ENCODE measurements around the gene POLR3G.

The POLR3G gene

GRCh38 chr5:90504743-90505142 lies 30.1 kb downstream of the POLR3G start:
- FAIRE-seq: no peak

GRCh38 chr5:90506221-90506620 lies 31.6 kb downstream of the POLR3G start:
- no peak for FAIRE-seq

GRCh38 chr5:90510438-90510837 lies 35.8 kb downstream of the POLR3G start:
- FAIRE-seq: no peak

- no peak for FAIRE-seq
Measured at GRCh38 chr5:90514520-90514919, 39.9 kb downstream of the POLR3G start.

- FAIRE-seq: no peak
Measured at GRCh38 chr5:90518661-90519060, 44.0 kb downstream of the POLR3G start.

GRCh38 chr5:90519081-90519480 lies 44.4 kb downstream of the POLR3G start:
- FAIRE-seq: no peak

GRCh38 chr5:90528601-90529193 lies 54.0 kb downstream of the POLR3G start:
- no peak for FAIRE-seq

- FAIRE-seq: no peak
Measured at GRCh38 chr5:90529194-90529938, 54.7 kb downstream of the POLR3G start, which contains the start of gene LYSMD3. Gene LYSMD3 (minus strand): TSS chr5:90529584. CDS start chr5:90525289, 4,295 bp downstream.

GRCh38 chr5:90529939-90530677 lies 55.4 kb downstream of the POLR3G start:
- no peak for FAIRE-seq

- FAIRE-seq: no peak
Measured at GRCh38 chr5:90530736-90531487, 56.2 kb downstream of the POLR3G start.

GRCh38 chr5:90533794-90534193 lies 59.1 kb downstream of the POLR3G start:
- FAIRE-seq: no peak

- FAIRE-seq: peak; percentile 31
Measured at GRCh38 chr5:90534922-90535321, 60.3 kb downstream of the POLR3G start.

GRCh38 chr5:90542827-90543519 lies 68.3 kb downstream of the POLR3G start:
- FAIRE-seq: no peak

- no peak for FAIRE-seq
Measured at GRCh38 chr5:90545511-90545910, 70.8 kb downstream of the POLR3G start.

GRCh38 chr5:90546216-90546837 lies 71.7 kb downstream of the POLR3G start:
- FAIRE-seq: no peak

- no peak for FAIRE-seq
Measured at GRCh38 chr5:90547072-90547536, 72.4 kb downstream of the POLR3G start.

GRCh38 chr5:90548069-90548593 lies 73.5 kb downstream of the POLR3G start:
- FAIRE-seq: peak; percentile 47

- no peak for FAIRE-seq
Measured at GRCh38 chr5:90549223-90549622, 74.6 kb downstream of the POLR3G start.

GRCh38 chr5:90549729-90550275 lies 75.1 kb downstream of the POLR3G start:
- no peak for FAIRE-seq

- no peak for FAIRE-seq
Measured at GRCh38 chr5:90550963-90551362, 76.3 kb downstream of the POLR3G start.

GRCh38 chr5:90551376-90551775 lies 76.7 kb downstream of the POLR3G start:
- no peak for FAIRE-seq
